K562 (cell line): ENCODE data around the gene FAM83E. TPM values are rescaled to one million over a fixed set of nuclear protein-coding genes. Genes with fewer than 3 reads are reported as not detected.
A peak's percentile ranks its signal among the peaks of the same experiment; 100 is the strongest.

Experiments used
- C11orf30 ChIP-seq: fragments of 450-650 bp; IDR thresholded peaks from 2 replicates; pipeline ENCODE4 v1.6.1; 2016; ENCODE audit warnings: low read depth, mild to moderate bottlenecking
- CBFA2T3 ChIP-seq: fragments of 450-650 bp; IDR thresholded peaks from 2 replicates; pipeline ENCODE4 v1.6.1; 2017
- CREBBP ChIP-seq: IDR thresholded peaks from one replicate; pipeline ENCODE4 v1.6.1; 2012; ENCODE audit warnings: low read depth, mild to moderate bottlenecking, control low read depth, inconsistent platforms, low read length
- ELF1 ChIP-seq: fragments of 200-800 bp; sonication (Bioruptor generic); IDR thresholded peaks from 2 replicates; pipeline ENCODE4 v1.6.1; 2016; ENCODE audit warnings: missing genetic modification characterization, missing compliant biosample characterization
- ETV1 ChIP-seq: fragments of 450-650 bp; conservative IDR thresholded peaks from 2 replicates; pipeline ENCODE4 v1.6.1; 2016; ENCODE audit warnings: missing genetic modification characterization, control low read depth, low read depth, missing compliant biosample characterization
- ETV5 ChIP-seq: sonication (generic); formaldehyde crosslinking; IDR thresholded peaks from 2 replicates; pipeline ENCODE4 v1.4.0; 2020; ENCODE audit warnings: low read depth, mild to moderate bottlenecking, missing genetic modification reagents
- ETV6 ChIP-seq, 3 experiments: fragments of 150-350 bp in 1 of 3; sonication (generic) in 1 of 3; formaldehyde crosslinking in 1 of 3; IDR thresholded peaks; 2 replicates each; pipeline versions ENCODE4 v1.6.1 to v1.8.0; 2014 to 2022; ENCODE audit warnings: borderline replicate concordance in 2 of 3, low read depth in 2 of 3, antibody characterized with exemption in 1 of 3, low read length in 1 of 3, mild to moderate bottlenecking in 1 of 3, missing genetic modification reagents in 1 of 3
- GATA2 ChIP-seq: sonication (generic); formaldehyde crosslinking; IDR thresholded peaks from 2 replicates; pipeline ENCODE4 v1.4.0; 2020; ENCODE audit warnings: mild to moderate bottlenecking, missing genetic modification reagents
- KLF10 ChIP-seq: fragments of 250-450 bp; sonication (Bioruptor Pico); IDR thresholded peaks from 2 replicates; pipeline ENCODE4 v1.6.1; 2021; ENCODE audit warnings: matching md5 sums
- LARP7 ChIP-seq: fragments of 450-650 bp; IDR thresholded peaks from 2 replicates; pipeline ENCODE4 v1.6.1; 2016
- NBN ChIP-seq: fragments of 450-650 bp; IDR thresholded peaks from 2 replicates; pipeline ENCODE4 v1.6.1; 2016; ENCODE audit warnings: low read depth, mild to moderate bottlenecking
- NCOA6 ChIP-seq: fragments of 450-650 bp; IDR thresholded peaks from 2 replicates; pipeline ENCODE4 v1.6.1; 2017; ENCODE audit warnings: mild to moderate bottlenecking
- SETDB1 ChIP-seq: IDR thresholded peaks from one replicate; pipeline ENCODE4 v1.6.1; 2012; ENCODE audit warnings: low read length, control low read depth, inconsistent platforms
- SREBF2 ChIP-seq: sonication (generic); formaldehyde crosslinking; IDR thresholded peaks from 2 replicates; pipeline ENCODE4 v1.4.0; 2020; ENCODE audit warnings: mild to moderate bottlenecking, missing genetic modification reagents
- THRAP3 ChIP-seq: fragments of 450-650 bp; IDR thresholded peaks from 2 replicates; pipeline ENCODE4 v1.6.1; 2016; ENCODE audit warnings: mild to moderate bottlenecking, inconsistent platforms, borderline replicate concordance
- XRCC5 ChIP-seq: fragments of 200-400 bp; formaldehyde crosslinking; IDR thresholded peaks from 2 replicates; pipeline ENCODE4 v1.6.1; 2017; ENCODE audit warnings: low read depth, mild to moderate bottlenecking, low read length
- ZBTB7A ChIP-seq: IDR thresholded peaks from 2 replicates; pipeline ENCODE4 v1.6.1; 2011; ENCODE audit warnings: low read depth, mild to moderate bottlenecking, low read length, moderate library complexity, borderline replicate concordance; ENCODE audit not compliant: control insufficient read depth
- ZKSCAN3 ChIP-seq: fragments of 250-450 bp; sonication (Bioruptor Pico); IDR thresholded peaks from 2 replicates; pipeline ENCODE4 v1.4.0; 2020
- polyA plus RNA-seq, 8 experiments: library from polyadenylated mRNA; depleted of rRNA in 4 of 8; stranded (reverse) in 5 of 8; unstranded in 3 of 8; fragments of >200 nt; fragmentation: Nextera tagmentation in 2 of 8; fragmentation: Illumina TruSeq in 1 of 8; extraction: Ambion mirVana in 2 of 8; extraction: Trizol in 1 of 8; gene quantifications; 2 replicates each; pipeline versions ENCODE4 v1.2.1 to v1.2.3, GENCODE V29; 2011 to 2014; ENCODE audit warnings: inconsistent platforms in 1 of 8, missing spikeins in 1 of 8
- total RNA-seq, 7 experiments: library from RNA; depleted of rRNA in 6 of 7; stranded (reverse); fragments of >200 nt in 6 of 7; fragmentation: Illumina TruSeq in 2 of 7; extraction: Trizol in 2 of 7; gene quantifications; 2 replicates each; pipeline versions ENCODE4 v1.2.1 to v1.2.3, GENCODE V29; 2011 to 2021; ENCODE audit warnings: low replicate concordance in 1 of 7
- TF ChIP-seq, protein P1 (sequence below): fragments of 200-800 bp; sonication (Bioruptor generic); IDR thresholded peaks from 2 replicates; pipeline ENCODE4 v1.6.1; 2017; ENCODE audit warnings: missing genetic modification characterization, missing compliant biosample characterization
- TF ChIP-seq, protein P2 (sequence below), 2 experiments: fragments of 150-350 bp in 1 of 2; IDR thresholded peaks; 2 replicates each; pipeline ENCODE4 v1.6.1; 2012 to 2016; ENCODE audit warnings: low read depth in 2 of 2, low read length in 2 of 2, mild to moderate bottlenecking in 1 of 2, moderate library complexity in 1 of 2
- TF ChIP-seq, protein P3 (sequence below), 3 experiments: fragments of 200-800 bp in 1 of 3; sonication (Bioruptor generic) in 1 of 3; sonication (generic) in 1 of 3; formaldehyde crosslinking in 1 of 3; IDR thresholded peaks; 2 replicates each; pipeline versions ENCODE4 v1.6.1 to v1.8.0; 2016 to 2022; ENCODE audit warnings: mild to moderate bottlenecking in 2 of 3, missing compliant biosample characterization in 2 of 3, missing genetic modification characterization in 2 of 3, missing genetic modification reagents in 1 of 3

The FAM83E gene
- total and polyA plus RNA-seq, 9 of the 15 experiments (the other 6 are each of a cell fraction or from before 2014, with no cell fraction given) = 0.15 to 0.87 (median 0.29) TPM; not detected in 4

- TF ChIP-seq SETDB1 (no peak), SREBF2 (0 out of 2 replicates have a peak, but pooled peaks have one; percentile 27), ELF1 (tag) (peak; percentile 84), THRAP3 (peak; percentile 77), CREBBP (no peak), LARP7 (peak; percentile 93), ETV5 (CRISPR knock-in tag) (0 out of 2 replicates have a peak, but pooled peaks have one; percentile 27), ZKSCAN3 (peak; percentile 87), NBN (peak; percentile 80), XRCC5 (no peak), C11orf30 (0 out of 2 replicates have a peak, but pooled peaks have one; percentile 8), ZBTB7A (peak; percentile 92), CBFA2T3 (0 out of 2 replicates have a peak, but pooled peaks have one; percentile 4), ETV6 (IDR thresholded peaks at IDR 0.05; ENCODE audit: borderline replicate concordance in 1 of 2, low read depth in 2 of 2, low read length in 1 of 2) (no peak), ETV6 (CRISPR knock-in tag; IDR thresholded peaks at IDR 0.05; ENCODE audit: borderline replicate concordance) (no peak), NCOA6 (no peak; the same call in 1 of the 2 replicates), KLF10 (CRISPR knock-in tag) (no peak), GATA2 (CRISPR knock-in tag) (no peak), ETV1 (tag) (peak; percentile 33; the same call in 1 of the 2 replicates)
- TF ChIP-seq, protein P1, sequence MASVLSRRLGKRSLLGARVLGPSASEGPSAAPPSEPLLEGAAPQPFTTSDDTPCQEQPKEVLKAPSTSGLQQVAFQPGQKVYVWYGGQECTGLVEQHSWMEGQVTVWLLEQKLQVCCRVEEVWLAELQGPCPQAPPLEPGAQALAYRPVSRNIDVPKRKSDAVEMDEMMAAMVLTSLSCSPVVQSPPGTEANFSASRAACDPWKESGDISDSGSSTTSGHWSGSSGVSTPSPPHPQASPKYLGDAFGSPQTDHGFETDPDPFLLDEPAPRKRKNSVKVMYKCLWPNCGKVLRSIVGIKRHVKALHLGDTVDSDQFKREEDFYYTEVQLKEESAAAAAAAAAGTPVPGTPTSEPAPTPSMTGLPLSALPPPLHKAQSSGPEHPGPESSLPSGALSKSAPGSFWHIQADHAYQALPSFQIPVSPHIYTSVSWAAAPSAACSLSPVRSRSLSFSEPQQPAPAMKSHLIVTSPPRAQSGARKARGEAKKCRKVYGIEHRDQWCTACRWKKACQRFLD = peak; percentile 81
- TF ChIP-seq, protein P2, sequence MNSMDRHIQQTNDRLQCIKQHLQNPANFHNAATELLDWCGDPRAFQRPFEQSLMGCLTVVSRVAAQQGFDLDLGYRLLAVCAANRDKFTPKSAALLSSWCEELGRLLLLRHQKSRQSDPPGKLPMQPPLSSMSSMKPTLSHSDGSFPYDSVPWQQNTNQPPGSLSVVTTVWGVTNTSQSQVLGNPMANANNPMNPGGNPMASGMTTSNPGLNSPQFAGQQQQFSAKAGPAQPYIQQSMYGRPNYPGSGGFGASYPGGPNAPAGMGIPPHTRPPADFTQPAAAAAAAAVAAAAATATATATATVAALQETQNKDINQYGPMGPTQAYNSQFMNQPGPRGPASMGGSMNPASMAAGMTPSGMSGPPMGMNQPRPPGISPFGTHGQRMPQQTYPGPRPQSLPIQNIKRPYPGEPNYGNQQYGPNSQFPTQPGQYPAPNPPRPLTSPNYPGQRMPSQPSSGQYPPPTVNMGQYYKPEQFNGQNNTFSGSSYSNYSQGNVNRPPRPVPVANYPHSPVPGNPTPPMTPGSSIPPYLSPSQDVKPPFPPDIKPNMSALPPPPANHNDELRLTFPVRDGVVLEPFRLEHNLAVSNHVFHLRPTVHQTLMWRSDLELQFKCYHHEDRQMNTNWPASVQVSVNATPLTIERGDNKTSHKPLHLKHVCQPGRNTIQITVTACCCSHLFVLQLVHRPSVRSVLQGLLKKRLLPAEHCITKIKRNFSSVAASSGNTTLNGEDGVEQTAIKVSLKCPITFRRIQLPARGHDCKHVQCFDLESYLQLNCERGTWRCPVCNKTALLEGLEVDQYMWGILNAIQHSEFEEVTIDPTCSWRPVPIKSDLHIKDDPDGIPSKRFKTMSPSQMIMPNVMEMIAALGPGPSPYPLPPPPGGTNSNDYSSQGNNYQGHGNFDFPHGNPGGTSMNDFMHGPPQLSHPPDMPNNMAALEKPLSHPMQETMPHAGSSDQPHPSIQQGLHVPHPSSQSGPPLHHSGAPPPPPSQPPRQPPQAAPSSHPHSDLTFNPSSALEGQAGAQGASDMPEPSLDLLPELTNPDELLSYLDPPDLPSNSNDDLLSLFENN (IDR thresholded peaks at IDR 0.05; ENCODE audit: low read depth in 2 of 2, low read length in 2 of 2) = 0 out of 4 replicates have a peak, but pooled peaks of 1 of the 2 experiments have one; percentile 6
- TF ChIP-seq, protein P3, sequence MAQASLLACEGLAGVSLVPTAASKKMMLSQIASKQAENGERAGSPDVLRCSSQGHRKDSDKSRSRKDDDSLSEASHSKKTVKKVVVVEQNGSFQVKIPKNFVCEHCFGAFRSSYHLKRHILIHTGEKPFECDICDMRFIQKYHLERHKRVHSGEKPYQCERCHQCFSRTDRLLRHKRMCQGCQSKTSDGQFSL (CRISPR knock-in tag; IDR thresholded peaks at IDR 0.05) = peak; percentile 99
- TF ChIP-seq, protein P3 (tag; IDR thresholded peaks at IDR 0.05) = peak in 1 of 2 experiments; percentile 99; a peak in 2 of 4 replicates
Observed at GRCh38 chr19:48637948-48638830, 23.3 kb upstream of the FAM83E start (continued).
